Brain pericyte (primary cell): ENCODE data around the gene PRRC2C.

Source experiments
- DNase-seq: peaks from one replicate; pipeline ENCODE4 v3.0.0-alpha.2; 2012; ENCODE audit warnings: low read depth, low spot score

PRRC2C gene

GRCh38 chr1:171636141-171636540 lies 150.8 kb downstream of the PRRC2C start:
- no peak for DNase-seq

- no peak for DNase-seq
Observed at GRCh38 chr1:171637928-171638576, 152.7 kb downstream of the PRRC2C start.

GRCh38 chr1:171640225-171640624 lies 154.9 kb downstream of the PRRC2C start:
- DNase-seq = no peak

- no peak for DNase-seq
Observed at GRCh38 chr1:171641076-171641864, 155.9 kb downstream of the PRRC2C start.

- no peak for DNase-seq
Observed at GRCh38 chr1:171642197-171642596, 156.9 kb downstream of the PRRC2C start.
